Left forelimb (tissue), 1 donor: ENCODE results near the gene MCOLN1.
"Not testable (repeated sequence)": the region's sequence is repeated elsewhere in the genome, so short reads cannot be mapped to it uniquely, and the experiment has no call there.

Experiments
- DNase-seq: peaks from one replicate; pipeline ENCODE4 v3.0.0-alpha.2; 2018; ENCODE audit warnings: low spot score

The MCOLN1 gene

GRCh38 chr19:7526059-7526929 is 3.9 kb downstream of the MCOLN1 start:
- no peak for DNase-seq

- no peak for DNase-seq
Observed at GRCh38 chr19:7527516-7528191, 5.2 kb downstream of the MCOLN1 start.

GRCh38 chr19:7528192-7528519 is 5.7 kb downstream of the MCOLN1 start:
- no peak for DNase-seq

- no peak for DNase-seq
Observed at GRCh38 chr19:7528522-7529245, 6.3 kb downstream of the MCOLN1 start.

GRCh38 chr19:7529246-7529600 is 6.8 kb downstream of the MCOLN1 start:
- no peak for DNase-seq

- no peak for DNase-seq
Observed at GRCh38 chr19:7529610-7530490, 7.4 kb downstream of the MCOLN1 start.

GRCh38 chr19:7533281-7533885 is 11.0 kb downstream of the MCOLN1 start:
- peak; percentile 77 for DNase-seq

- DNase-seq: peak; percentile 91
Observed at GRCh38 chr19:7533925-7534480, 11.6 kb downstream of the MCOLN1 start.

GRCh38 chr19:7534531-7535046 is 12.2 kb downstream of the MCOLN1 start:
- peak; percentile 80 for DNase-seq

- peak; percentile 97 for DNase-seq
Observed at GRCh38 chr19:7535047-7535997, 12.9 kb downstream of the MCOLN1 start, which contains the start of gene PNPLA6. Gene PNPLA6, plus strand, starts transcription at chr19:7535717. Its CDS starts 72 bp downstream, at chr19:7535789.

GRCh38 chr19:7535998-7536695 is 13.7 kb downstream of the MCOLN1 start:
- DNase-seq: no peak

- not testable (repeated sequence) for DNase-seq
Observed at GRCh38 chr19:7538990-7539389, 16.6 kb downstream of the MCOLN1 start.

- DNase-seq: no peak
Observed at GRCh38 chr19:7539827-7540425, 17.5 kb downstream of the MCOLN1 start.

- DNase-seq: no peak
Observed at GRCh38 chr19:7540761-7541474, 18.5 kb downstream of the MCOLN1 start.

- no peak for DNase-seq
Observed at GRCh38 chr19:7541475-7541824, 19.0 kb downstream of the MCOLN1 start.

GRCh38 chr19:7541828-7542443 is 19.5 kb downstream of the MCOLN1 start:
- no peak for DNase-seq

- no peak for DNase-seq
Observed at GRCh38 chr19:7542556-7543348, 20.3 kb downstream of the MCOLN1 start.
